Kidney (tissue), 14 donors: ENCODE data around the gene WDR64. TPM values are rescaled to one million over a fixed set of nuclear protein-coding genes. Genes with fewer than 3 reads are reported as not detected.
"Not testable (repeated sequence)": the region's sequence is repeated elsewhere in the genome, so short reads cannot be mapped to it uniquely, and the experiment has no call there.

Source experiments
- DNase-seq, 5 donors: peaks; one replicate each; pipeline ENCODE4 v3.0.0-alpha.2; 2013 to 2020
- FAIRE-seq: peaks from 2 replicates; lab custom pipeline; 2012; peaks lifted over from hg19 to GRCh38; lab: Jason Lieb, UNC
- H3K27ac ChIP-seq, 2 donors: one replicate each; pipeline ENCODE4 v1.7.0; 2013; ENCODE audit warnings: low read depth in 2 of 2, low read length in 2 of 2, inconsistent platforms in 1 of 2
- H3K27me3 ChIP-seq: one replicate; pipeline ENCODE4 v1.7.1; 2013; ENCODE audit warnings: low read length, inconsistent platforms; ENCODE audit not compliant: control insufficient read depth, insufficient read depth
- H3K36me3 ChIP-seq, 3 donors: one replicate each; pipeline versions ENCODE4 v1.7.0 to v1.7.1; 2013; ENCODE audit warnings: low read length in 3 of 3, control low read depth in 1 of 3, inconsistent platforms in 1 of 3; ENCODE audit not compliant: insufficient read depth in 3 of 3, control insufficient read depth in 2 of 3
- H3K4me1 ChIP-seq, 3 donors: one replicate each; pipeline versions ENCODE4 v1.7.0 to v1.7.1; 2013; ENCODE audit warnings: low read length in 3 of 3, inconsistent platforms in 1 of 3, low read depth in 1 of 3; ENCODE audit not compliant: control insufficient read depth in 2 of 3, insufficient read depth in 2 of 3
- H3K4me3 ChIP-seq, 3 donors: one replicate each; pipeline versions ENCODE4 v1.7.0 to v1.8.1; 2013; ENCODE audit warnings: low read length in 3 of 3, control low read depth in 1 of 3, inconsistent platforms in 1 of 3
- H3K9ac ChIP-seq, 3 donors: one replicate each; pipeline versions ENCODE4 v1.7.0 to v1.7.1; 2013; ENCODE audit warnings: low read length in 3 of 3, control low read depth in 1 of 3, inconsistent platforms in 1 of 3
- H3K9me3 ChIP-seq, 3 donors: one replicate each; pipeline versions ENCODE4 v1.7.0 to v1.7.1; 2013; ENCODE audit warnings: low read length in 3 of 3, control low read depth in 1 of 3, inconsistent platforms in 1 of 3; ENCODE audit not compliant: control insufficient read depth in 2 of 3, insufficient read depth in 1 of 3
- intact Hi-C: fragments of 100-400 bp; cut with DNase I; formaldehyde crosslinking; loops from one replicate; pipeline ENCODE4 v1.11.1; 2022
- polyA plus RNA-seq: library from polyadenylated mRNA; stranded (reverse); fragments of 350-450 nt; fragmentation: Illumina TruSeq; extraction: RNeasy Lipid Tissue Mini Kit (QIAGEN cat#74804); gene quantifications from one replicate; pipeline ENCODE4 v1.2.3, GENCODE V29; 2014; ENCODE audit warnings: low read depth, low replicate concordance; ENCODE audit not compliant: insufficient read depth
- total RNA-seq: library from RNA; stranded (reverse); fragmentation: NEBNext Ultra II Directional; extraction: Animal tissue kit (Norgen Biotek cat#: 25700); gene quantifications from one replicate; pipeline ENCODE4 v1.2.1, GENCODE V29; 2021
- TF ChIP-seq, protein P1 (sequence below): IDR thresholded peaks from 3 replicates; pipeline ENCODE4 v1.5.1; 2012; ENCODE audit warnings: mild to moderate bottlenecking, moderate library complexity, borderline replicate concordance; ENCODE audit not compliant: insufficient read depth; ENCODE audit errors: extremely low read depth
- donor health status: control.
- donor health status: control.
- donor health status: control.
- donor health status: control.
- donor health status: control.
- donor health status: DM: yes; HTN: yes; CAD: no.
- donor health status: Normal renal cell carcinoma (clear cell type).

The WDR64 gene
- total and polyA plus RNA-seq, 2 donors from 2014 or later = not detected

GRCh38 chr1:241733899-241734298 is 81.8 kb downstream of the WDR64 start:
- no peak for FAIRE-seq
- no peak overlapping the region for H3K9ac ChIP-seq
- no peaks in the 10 kb centered on the region for H3K4me1 ChIP-seq
- intact Hi-C loops = no loop called here
- H3K9me3 ChIP-seq = no peaks in the 10 kb centered on the region
- no peak overlapping the region for H3K4me3 ChIP-seq
- no peaks in the 10 kb centered on the region for H3K27me3 ChIP-seq
- DNase-seq = no peak
- H3K27ac ChIP-seq = no peak overlapping the region
- TF ChIP-seq, protein P1, sequence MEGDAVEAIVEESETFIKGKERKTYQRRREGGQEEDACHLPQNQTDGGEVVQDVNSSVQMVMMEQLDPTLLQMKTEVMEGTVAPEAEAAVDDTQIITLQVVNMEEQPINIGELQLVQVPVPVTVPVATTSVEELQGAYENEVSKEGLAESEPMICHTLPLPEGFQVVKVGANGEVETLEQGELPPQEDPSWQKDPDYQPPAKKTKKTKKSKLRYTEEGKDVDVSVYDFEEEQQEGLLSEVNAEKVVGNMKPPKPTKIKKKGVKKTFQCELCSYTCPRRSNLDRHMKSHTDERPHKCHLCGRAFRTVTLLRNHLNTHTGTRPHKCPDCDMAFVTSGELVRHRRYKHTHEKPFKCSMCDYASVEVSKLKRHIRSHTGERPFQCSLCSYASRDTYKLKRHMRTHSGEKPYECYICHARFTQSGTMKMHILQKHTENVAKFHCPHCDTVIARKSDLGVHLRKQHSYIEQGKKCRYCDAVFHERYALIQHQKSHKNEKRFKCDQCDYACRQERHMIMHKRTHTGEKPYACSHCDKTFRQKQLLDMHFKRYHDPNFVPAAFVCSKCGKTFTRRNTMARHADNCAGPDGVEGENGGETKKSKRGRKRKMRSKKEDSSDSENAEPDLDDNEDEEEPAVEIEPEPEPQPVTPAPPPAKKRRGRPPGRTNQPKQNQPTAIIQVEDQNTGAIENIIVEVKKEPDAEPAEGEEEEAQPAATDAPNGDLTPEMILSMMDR = no peak
- H3K36me3 ChIP-seq = no peaks in the 10 kb centered on the region

DNA sequence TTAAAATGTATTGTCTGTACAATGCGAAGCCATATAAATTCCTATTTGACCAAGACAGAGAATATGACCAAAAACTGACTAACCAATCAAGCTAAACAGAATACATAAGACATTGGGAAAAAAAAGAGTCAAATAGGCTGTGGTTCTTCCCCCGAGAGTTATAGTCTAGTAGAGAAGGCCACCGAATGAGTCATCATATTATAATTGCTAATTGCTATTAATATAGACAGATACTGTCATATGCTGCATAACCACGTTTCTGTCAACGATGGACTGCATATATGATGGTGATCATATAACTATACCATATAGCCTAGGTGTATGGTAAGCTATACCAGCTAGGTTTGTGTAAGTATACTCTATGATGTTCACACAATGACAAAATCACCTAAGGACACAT is 82.5 kb downstream of the WDR64 start:
- no peak overlapping the region for H3K4me3 ChIP-seq
- TF ChIP-seq, protein P1 = no peak
- no peaks in the 10 kb centered on the region for H3K4me1 ChIP-seq
- FAIRE-seq (no peak), DNase-seq (no peak)
- no peaks in the 10 kb centered on the region for H3K36me3 ChIP-seq
- no peak overlapping the region for H3K9ac ChIP-seq
- intact Hi-C loops = no loop called here
- H3K27me3 ChIP-seq = no peaks in the 10 kb centered on the region
- H3K27ac ChIP-seq = no peak overlapping the region
- no peaks in the 10 kb centered on the region for H3K9me3 ChIP-seq

- not testable (repeated sequence) for DNase-seq
Measured at GRCh38 chr1:241735493-241735926, 83.4 kb downstream of the WDR64 start.

GRCh38 chr1:241736387-241736786 is 84.3 kb downstream of the WDR64 start:
- intact Hi-C loops = no loop called here
- no peaks in the 10 kb centered on the region for H3K9me3 ChIP-seq
- H3K27ac ChIP-seq = no peak overlapping the region
- no peak overlapping the region for H3K4me3 ChIP-seq
- H3K36me3 ChIP-seq = no peaks in the 10 kb centered on the region
- no peak for FAIRE-seq
- TF ChIP-seq, protein P1 = no peak
- no peaks in the 10 kb centered on the region for H3K4me1 ChIP-seq
- no peaks in the 10 kb centered on the region for H3K27me3 ChIP-seq
- no peak overlapping the region for H3K9ac ChIP-seq
- no peak for DNase-seq

More at GRCh38 chr1:241735493-241735926, 83.4 kb downstream of the WDR64 start:
- H3K27ac ChIP-seq, H3K4me1 ChIP-seq, H3K36me3 ChIP-seq, H3K9ac ChIP-seq, H3K27me3 ChIP-seq, FAIRE-seq, intact Hi-C loops, H3K9me3 ChIP-seq, H3K4me3 ChIP-seq: not testable (repeated sequence)
